HG03521 (cell line): Measurements from ENCODE around the gene HIVEP1.

Experiments
- ATAC-seq: cut with Tn5 transposase; IDR thresholded peaks from one replicate; pipeline ENCODE4 v1.9.1; 2021; ENCODE audit warnings: mild to moderate bottlenecking, moderate library complexity; ENCODE audit not compliant: unreplicated experiment

Gene HIVEP1

DNA sequence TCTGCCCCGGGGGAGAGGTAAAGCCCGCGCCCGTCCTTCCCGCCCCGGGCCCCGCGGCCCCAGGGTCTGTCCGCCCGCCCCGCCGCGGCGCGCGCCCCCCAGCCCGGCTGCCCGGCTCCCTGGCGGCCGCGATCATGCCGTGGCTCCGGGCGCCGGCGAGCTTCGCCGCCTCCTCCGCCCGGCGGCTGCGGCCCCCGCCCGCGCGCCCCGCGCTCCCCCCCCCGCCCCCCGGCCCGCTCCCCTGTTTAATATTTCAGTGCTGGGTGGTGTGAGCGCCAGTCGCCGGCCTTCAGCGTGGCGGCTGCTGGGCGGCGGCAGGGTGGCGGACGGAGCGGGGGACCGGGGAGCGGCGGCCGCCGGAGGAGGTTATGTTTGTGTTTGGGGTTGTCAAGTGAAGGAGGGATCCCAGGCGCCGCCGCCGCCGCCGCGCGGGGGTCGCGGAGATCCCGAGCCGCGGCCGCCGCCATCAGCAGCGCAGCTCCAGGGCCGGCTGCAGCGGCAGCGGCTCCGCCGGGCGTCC lies at the start of gene HIVEP1:
TSS of gene HIVEP1 (plus strand) at position 275 of the 520 bp plus-strand sequence. CDS start 3,317 bp downstream, outside the sequence.
- peak; percentile 2 for ATAC-seq

- ATAC-seq = no peak
Measured at GRCh38 chr6:11963756-11964500, 48.2 kb upstream of the HIVEP1 start.

DNA sequence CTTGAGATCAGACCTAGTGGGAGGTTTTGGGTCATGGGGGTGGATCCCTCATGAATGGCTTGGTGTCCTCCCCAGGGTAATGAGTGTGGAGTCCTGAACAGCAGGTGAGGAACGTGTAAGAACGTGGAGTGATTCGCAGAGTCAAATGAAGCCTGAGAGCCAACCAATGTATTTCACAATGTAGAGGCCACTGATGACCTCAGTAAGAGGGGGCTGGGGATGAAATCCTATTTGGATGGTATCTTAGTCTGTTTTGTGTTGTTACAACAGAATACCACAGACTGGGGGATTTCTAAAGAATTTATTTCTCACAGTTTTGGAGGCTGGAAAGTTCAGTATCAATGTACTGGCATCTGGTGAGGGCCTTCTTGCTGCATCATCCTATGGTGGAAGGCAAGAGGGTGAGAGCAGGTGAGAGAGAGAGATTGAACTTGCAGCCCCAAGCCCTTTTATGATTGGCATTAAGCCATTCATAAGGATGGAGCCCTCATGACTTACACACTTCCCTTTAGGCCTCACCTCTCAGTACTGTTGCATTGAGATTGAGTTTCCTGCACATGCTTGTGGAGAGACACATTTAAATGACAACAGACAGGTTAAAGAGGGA lies 47.3 kb upstream of the HIVEP1 start:
- no peak for ATAC-seq

DNA sequence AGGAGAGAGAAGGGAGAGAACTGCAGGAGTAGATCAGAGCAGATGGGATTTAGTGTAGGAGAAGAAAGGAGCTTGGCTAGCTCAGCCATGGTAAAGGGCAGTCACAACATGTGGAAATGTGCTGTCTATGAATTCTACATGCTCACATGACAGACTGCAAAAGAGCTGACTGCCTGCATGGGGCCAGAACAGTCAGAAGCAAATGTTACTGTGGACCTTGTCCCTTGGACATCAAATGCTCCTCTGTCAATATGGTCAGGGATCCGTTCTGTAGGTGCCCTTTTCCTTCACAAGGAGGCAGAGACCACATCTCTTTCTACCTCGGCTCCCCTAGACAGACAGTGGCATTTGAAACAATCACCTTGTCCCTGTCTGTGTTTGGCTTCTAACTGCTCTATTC lies 46.6 kb upstream of the HIVEP1 start:
- ATAC-seq = no peak

DNA sequence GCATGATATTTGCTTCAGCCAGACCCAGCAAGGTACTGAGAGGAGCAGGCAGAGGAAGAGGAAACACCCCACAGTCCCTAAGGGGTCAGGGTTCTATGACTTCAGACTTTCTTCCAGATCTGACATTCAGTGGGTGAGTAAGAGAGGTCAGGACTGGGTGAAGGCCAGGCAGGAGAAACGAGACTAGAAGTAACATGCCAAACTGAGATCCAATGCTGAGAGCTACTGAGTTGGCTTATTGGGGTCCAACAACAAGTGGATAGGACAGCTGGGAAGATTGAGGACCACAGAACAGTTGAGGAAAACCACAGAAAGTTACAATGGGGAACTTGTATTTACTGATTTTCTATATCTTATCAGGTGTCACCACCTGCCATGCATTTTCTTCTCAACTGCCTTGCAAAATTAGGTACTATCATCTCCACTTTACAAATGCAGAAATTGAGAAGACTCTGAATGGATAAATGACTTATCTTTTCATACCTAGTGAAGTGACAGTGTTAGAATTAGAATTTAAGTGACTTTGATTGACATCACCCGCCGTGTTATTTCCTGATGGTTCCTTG lies 43.8 kb upstream of the HIVEP1 start:
- ATAC-seq = no peak

DNA sequence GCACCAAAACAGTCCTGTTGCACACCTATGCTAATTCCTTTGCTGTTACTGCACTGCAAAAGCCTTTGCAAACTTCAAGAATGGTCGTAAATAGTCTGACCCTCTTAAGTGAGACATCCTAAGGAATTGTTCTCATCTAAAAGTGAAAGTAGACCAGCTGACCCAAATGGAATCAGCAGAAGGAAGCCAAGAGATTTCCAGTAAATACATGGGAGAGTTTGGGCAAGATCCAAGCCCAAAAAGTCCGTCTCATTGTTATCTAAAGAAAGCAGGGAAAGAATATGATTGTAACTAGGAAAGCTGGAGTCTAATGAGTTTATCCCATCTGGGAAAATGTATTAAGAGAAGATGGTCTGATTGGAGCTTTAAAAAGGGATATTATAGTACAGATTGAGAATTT lies 43.0 kb upstream of the HIVEP1 start:
- no peak for ATAC-seq

DNA sequence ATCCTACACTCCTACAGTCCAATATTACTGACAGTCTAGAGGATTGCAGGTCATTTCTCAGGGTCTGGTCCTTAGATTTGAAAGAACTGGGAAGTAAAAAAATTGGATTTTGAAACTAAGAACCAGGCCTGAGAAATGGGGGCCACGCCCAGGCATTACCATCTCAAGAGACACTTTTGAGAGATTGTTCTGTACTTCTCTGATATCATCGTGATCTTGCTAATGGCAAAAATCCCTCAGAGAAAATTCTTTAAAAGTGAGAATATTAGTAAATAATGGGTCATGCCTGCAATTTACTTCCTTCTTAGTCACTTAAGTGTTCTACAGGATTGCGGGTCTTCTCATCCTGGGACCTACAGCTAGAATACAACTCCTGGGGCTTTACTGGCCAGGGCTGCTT lies 42.0 kb upstream of the HIVEP1 start:
- no peak for ATAC-seq

GRCh38 chr6:11971154-11971553 lies 41.0 kb upstream of the HIVEP1 start:
- no peak for ATAC-seq

DNA sequence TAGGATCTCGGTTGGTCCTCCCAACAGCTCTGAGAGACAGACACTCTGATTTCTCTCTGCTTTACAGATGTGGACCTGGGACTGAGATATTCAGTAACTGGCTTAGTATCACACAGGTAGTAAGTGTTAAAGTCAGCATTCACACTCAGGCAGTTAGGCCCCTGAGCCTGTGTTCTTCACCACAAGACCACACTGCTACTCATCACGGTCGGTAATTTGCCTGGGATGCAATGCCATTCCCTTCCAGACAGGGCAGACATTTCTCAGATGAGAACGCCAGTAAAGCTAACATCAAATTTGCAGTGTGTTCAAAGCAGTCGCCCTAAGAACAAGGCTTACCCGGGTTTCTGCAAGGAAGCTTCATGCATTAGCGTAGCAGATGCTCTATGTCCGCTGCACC lies 39.8 kb upstream of the HIVEP1 start:
- ATAC-seq = no peak

- ATAC-seq = no peak
Measured at GRCh38 chr6:11972806-11973205, 39.3 kb upstream of the HIVEP1 start.

DNA sequence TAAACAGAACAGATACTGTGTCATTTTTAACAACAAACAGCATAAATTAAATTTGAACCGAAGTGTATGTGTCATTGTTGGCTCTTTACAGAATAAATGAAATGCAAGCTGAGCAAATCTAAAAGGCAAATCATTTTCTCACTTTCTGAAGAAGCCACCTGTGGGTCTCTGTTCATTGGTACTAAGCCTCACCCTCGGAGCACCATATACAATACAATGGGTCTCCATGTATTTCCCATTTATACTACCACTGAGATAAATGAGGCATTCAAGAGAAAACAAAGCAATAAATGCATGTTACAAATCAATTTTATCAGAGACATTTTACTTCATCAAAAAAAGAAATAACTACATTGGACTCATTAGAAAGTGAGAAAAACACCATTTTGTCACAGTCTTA lies 38.9 kb upstream of the HIVEP1 start:
- ATAC-seq = no peak

GRCh38 chr6:11974089-11974488 lies 38.0 kb upstream of the HIVEP1 start:
- ATAC-seq = no peak

- ATAC-seq = peak; percentile 89
Measured at GRCh38 chr6:11975353-11975977, 36.6 kb upstream of the HIVEP1 start.

- no peak for ATAC-seq
Measured at GRCh38 chr6:11976489-11976888, 35.6 kb upstream of the HIVEP1 start.

- ATAC-seq = no peak
Measured at GRCh38 chr6:11977193-11977592, 34.9 kb upstream of the HIVEP1 start.

DNA sequence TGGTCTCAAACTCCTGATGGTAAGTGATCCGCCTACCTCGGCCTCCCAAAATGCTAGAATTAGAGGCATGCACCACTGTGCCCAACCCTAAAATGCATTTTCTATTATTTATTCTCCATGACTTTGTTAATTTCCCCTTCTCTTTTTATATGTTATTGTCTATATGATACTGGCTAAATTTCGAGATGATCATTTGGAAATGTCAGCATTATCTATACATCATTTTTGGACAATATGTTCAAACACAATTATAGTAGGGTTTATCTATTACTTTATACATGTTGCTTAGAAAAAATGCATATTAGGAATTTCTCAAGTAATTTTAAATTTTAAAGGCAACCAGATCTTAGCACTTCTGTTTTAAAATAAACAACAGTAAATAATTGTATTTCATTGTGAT lies 34.4 kb upstream of the HIVEP1 start:
- no peak for ATAC-seq

GRCh38 chr6:11978169-11978987 lies 33.7 kb upstream of the HIVEP1 start:
- no peak for ATAC-seq

DNA sequence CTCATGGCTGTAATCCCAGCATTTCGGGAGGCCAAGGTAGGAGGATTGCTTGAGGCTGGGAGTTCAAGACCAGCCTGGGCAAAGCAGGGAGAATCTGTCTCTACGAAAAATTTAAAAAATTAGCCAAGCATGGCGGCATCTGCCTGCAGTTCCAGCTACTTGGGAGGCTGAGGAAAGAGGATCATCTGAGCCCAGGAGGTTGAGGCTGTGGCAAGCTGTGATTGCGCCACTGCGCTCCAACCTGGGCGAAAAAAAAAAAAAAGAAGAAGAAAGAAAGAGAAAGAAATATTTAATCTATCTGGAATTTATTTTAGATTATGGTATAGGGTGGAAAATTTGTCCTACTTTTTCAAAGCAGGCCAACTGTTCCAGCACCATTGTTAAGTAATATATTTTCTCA lies 32.2 kb upstream of the HIVEP1 start:
- ATAC-seq = no peak

GRCh38 chr6:11983306-11983705 lies 28.8 kb upstream of the HIVEP1 start:
- no peak for ATAC-seq

GRCh38 chr6:11987386-11987785 lies 24.7 kb upstream of the HIVEP1 start:
- ATAC-seq = no peak

DNA sequence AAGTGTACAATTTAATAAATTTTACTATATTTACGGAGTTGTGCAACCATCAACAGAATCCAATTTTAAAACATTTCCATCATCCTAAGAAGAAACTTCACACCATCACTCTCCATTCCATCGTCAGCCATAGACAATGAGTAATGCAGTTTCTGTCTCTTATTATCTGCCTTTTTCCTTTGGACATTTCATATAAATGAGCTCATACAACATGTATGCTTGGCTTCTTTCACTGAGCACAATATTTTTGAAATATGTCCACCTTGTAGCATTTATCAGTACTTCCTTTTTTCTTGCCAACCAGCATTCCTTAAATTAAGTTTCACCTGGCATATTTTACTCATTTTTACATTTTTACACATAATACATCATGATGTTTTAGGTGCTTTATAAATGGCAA lies 22.7 kb upstream of the HIVEP1 start:
- no peak for ATAC-seq
